Neuronal stem cell (in vitro differentiated cells): ENCODE results near the gene FASTK.
A peak's percentile ranks its signal among the peaks of the same experiment; 100 is the strongest.

ENCODE experiments used
- DNase-seq: peaks from one replicate; pipeline ENCODE4 v3.0.0-alpha.2; 2013; ENCODE audit warnings: low spot score
- H2AFZ ChIP-seq: one replicate; pipeline ENCODE4 v1.6.1; 2013; ENCODE audit warnings: mild to moderate bottlenecking, low read length, inconsistent platforms
- H2AK5ac ChIP-seq: 2 replicates; pipeline ENCODE4 v1.6.1; 2013; ENCODE audit warnings: low read depth, mild to moderate bottlenecking, inconsistent platforms, low read length, moderate library complexity, mixed read lengths
- H2BK120ac ChIP-seq: 2 replicates; pipeline ENCODE4 v1.6.1; 2013; ENCODE audit warnings: low read depth, mild to moderate bottlenecking, inconsistent platforms, low read length, moderate library complexity, mixed read lengths
- H2BK12ac ChIP-seq: one replicate; pipeline ENCODE4 v1.6.1; 2013; ENCODE audit warnings: low read length, inconsistent platforms
- H2BK15ac ChIP-seq: 2 replicates; pipeline ENCODE4 v1.6.1; 2013; ENCODE audit warnings: mild to moderate bottlenecking, low read length, inconsistent platforms, mixed read lengths
- H2BK5ac ChIP-seq: one replicate; pipeline ENCODE4 v1.6.1; 2013; ENCODE audit warnings: inconsistent platforms, mild to moderate bottlenecking, low read length, moderate library complexity
- H3K14ac ChIP-seq: one replicate; pipeline ENCODE4 v1.6.1; 2013; ENCODE audit warnings: low read length, inconsistent platforms
- H3K18ac ChIP-seq: 2 replicates; pipeline ENCODE4 v1.6.1; 2013; ENCODE audit warnings: low read length, inconsistent platforms
- H3K23ac ChIP-seq: 2 replicates; pipeline ENCODE4 v1.6.1; 2013; ENCODE audit warnings: low read depth, mild to moderate bottlenecking, mixed read lengths, low read length, inconsistent platforms; ENCODE audit not compliant: poor library complexity
- H3K27ac ChIP-seq: replicated peaks from 3 replicates; pipeline ENCODE4 v1.5.1; 2013; ENCODE audit warnings: low read length, inconsistent platforms
- H3K27me3 ChIP-seq, 3 experiments: 2 replicates each; pipeline ENCODE4 v1.6.1; 2013; ENCODE audit warnings: low read length in 3 of 3, mild to moderate bottlenecking in 2 of 3, inconsistent platforms in 1 of 3, low read depth in 1 of 3, mixed read lengths in 1 of 3, moderate library complexity in 1 of 3; ENCODE audit not compliant: control insufficient read depth in 3 of 3, insufficient read depth in 3 of 3
- H3K36me3 ChIP-seq, 2 donors: replicated peaks in 1 of 2; 2 replicates each; pipeline ENCODE4 v1.6.1; 2013; ENCODE audit warnings: low read length in 2 of 2; ENCODE audit not compliant: control insufficient read depth in 2 of 2, insufficient read depth in 2 of 2
- H3K4ac ChIP-seq: 2 replicates; pipeline ENCODE4 v1.6.1; 2013; ENCODE audit warnings: inconsistent platforms, mild to moderate bottlenecking, low read length, moderate library complexity
- H3K4me1 ChIP-seq, 2 donors: 1 replicate in 1 of 2; 2 replicates in 1 of 2; pipeline ENCODE4 v1.6.1; 2013; ENCODE audit warnings: low read length in 2 of 2, low read depth in 1 of 2; ENCODE audit not compliant: control insufficient read depth in 2 of 2, insufficient read depth in 1 of 2
- H3K4me2 ChIP-seq: one replicate; pipeline ENCODE4 v1.6.1; 2013; ENCODE audit warnings: mild to moderate bottlenecking, low read length, inconsistent platforms; ENCODE audit not compliant: insufficient read depth, poor library complexity, severe bottlenecking
- H3K4me3 ChIP-seq, 2 donors: 2 replicates each; pipeline ENCODE4 v1.5.1; 2013; ENCODE audit warnings: low read length in 2 of 2, mild to moderate bottlenecking in 2 of 2, inconsistent platforms in 1 of 2, moderate library complexity in 1 of 2
- H3K79me1 ChIP-seq: one replicate; pipeline ENCODE4 v1.6.1; 2013; ENCODE audit warnings: low read depth, mild to moderate bottlenecking, inconsistent platforms, low read length, moderate library complexity
- H3K9ac ChIP-seq: one replicate; pipeline ENCODE4 v1.6.1; 2013; ENCODE audit warnings: mild to moderate bottlenecking, low read depth, low read length, inconsistent platforms; ENCODE audit not compliant: poor library complexity
- H3K9me3 ChIP-seq, 2 donors: replicated peaks in 1 of 2; 2 replicates each; pipeline versions ENCODE3 to v1.6.1; 2013; ENCODE audit warnings: low read length in 2 of 2, mild to moderate bottlenecking in 2 of 2, inconsistent platforms in 1 of 2, low read depth in 1 of 2, mixed read lengths in 1 of 2, moderate library complexity in 1 of 2; ENCODE audit not compliant: control insufficient read depth in 2 of 2, insufficient read depth in 1 of 2
- H4K8ac ChIP-seq: one replicate; pipeline ENCODE4 v1.6.1; 2013; ENCODE audit warnings: low read depth, mild to moderate bottlenecking, inconsistent platforms, low read length, moderate library complexity
- H4K91ac ChIP-seq: one replicate; pipeline ENCODE4 v1.6.1; 2013; ENCODE audit warnings: low read length, low read depth, mild to moderate bottlenecking, inconsistent platforms; ENCODE audit not compliant: poor library complexity
- WGBS, 2 donors: extraction: QIAGEN DNeasy Blood & Tissue Kit; methylation state at CpG; one replicate each; pipeline ENCODE4 v1.1.7; 2013; ENCODE audit warnings: missing lambda C conversion rate in 2 of 2, mixed read lengths in 1 of 2; ENCODE audit not compliant: insufficient read length in 2 of 2, insufficient replicate concordance in 1 of 2; ENCODE audit errors: extremely low coverage in 2 of 2; 5-methylcytosine and 5-hydroxymethylcytosine counted together

The FASTK gene

DNA sequence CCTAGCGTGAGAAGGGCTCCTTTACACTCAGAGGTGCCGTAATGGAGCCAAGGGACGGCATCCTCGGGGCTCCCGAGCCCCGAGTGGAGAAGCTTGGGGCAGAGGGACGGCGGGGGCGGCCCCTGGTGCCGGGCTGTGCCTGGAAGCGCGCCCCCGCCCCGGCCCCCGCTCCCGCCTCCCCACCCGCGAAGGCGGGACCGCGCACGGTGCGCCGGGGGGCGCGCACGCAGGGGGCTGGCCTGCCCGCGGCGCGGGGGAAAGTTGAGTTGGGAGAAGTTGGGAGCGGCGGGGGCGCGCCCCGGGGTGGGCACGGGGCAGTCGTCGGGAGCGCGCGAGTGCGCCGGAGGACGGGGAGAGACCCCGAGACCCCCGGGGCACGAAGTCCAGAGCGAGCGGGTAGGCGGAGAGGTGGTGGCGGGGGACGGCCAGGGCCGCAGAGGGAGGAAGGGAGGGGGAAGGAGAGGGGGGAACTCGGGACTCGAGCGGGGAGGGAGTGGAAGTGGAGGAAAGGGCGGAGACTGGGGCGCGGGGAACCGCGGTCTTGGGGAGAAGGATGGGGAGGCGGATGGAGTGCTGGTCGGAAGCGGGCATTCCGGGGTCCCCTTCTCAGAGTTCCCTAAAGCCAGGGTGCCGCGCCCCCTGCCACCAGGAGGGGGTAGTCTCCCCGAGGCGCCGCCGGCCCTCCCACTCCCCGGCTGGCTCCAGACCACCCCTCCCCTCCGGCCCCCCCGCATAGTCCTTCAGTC, 21.1 kb downstream of the FASTK start, which contains the start of gene SLC4A2:
SLC4A2 (plus strand) TSS at position 223 of the 746 bp plus-strand sequence. CDS start 2,399 bp downstream, outside the sequence.
- DNase-seq = peak; percentile 67
- peaks cover 0 to 33% (median 0%) of the 10 kb centered on the region in 3 experiments for H3K27me3 ChIP-seq

DNA sequence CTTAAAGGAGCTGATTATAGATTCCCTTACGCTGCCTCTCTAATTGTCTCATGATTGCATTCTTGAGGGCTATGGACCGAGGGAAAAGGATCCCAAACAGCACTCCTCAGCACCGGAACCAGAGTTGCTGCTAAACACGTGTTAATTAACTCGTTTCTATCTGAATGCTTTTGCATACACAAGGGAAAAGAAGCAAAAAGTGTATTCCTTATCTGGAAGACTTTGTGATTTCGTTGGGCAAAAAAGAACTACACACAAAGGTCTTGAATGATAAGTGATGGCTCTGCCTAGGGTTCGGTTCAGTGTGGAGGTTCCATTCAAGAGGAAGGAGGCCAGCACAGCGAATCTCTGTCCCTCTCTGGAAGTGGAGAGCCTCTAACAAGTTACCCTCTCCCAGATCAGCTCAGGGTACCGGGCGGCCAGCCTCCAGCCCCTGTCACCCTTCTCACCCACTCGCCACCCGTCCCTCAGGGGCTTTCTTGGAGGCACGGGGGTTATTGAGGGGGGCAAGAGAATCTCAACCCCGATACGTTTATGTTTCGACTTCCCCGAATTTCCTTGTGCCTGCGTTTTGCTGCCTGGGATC, 21.7 kb downstream of the FASTK start:
- Histone ChIP-seq H2BK15ac (peak overlapping the region; percentile 28), H3K36me3 (peaks cover 1 to 18% of the 10 kb centered on the region in 2 donors), H4K91ac (no peak overlapping the region), H3K4me2 (peak overlapping the region; percentile 79), H3K79me1 (peaks cover 4% of the 10 kb centered on the region), H3K14ac (no peak overlapping the region), H3K9me3 (no peaks in the 10 kb centered on the region), H4K8ac (no peak overlapping the region), H3K4me1 (peaks cover 25 to 38% of the 10 kb centered on the region in 2 donors), H2BK120ac (no peak overlapping the region), H3K27ac (no peak overlapping the region), H2BK12ac (no peak overlapping the region), H3K27me3 (peaks cover 0 to 33% (median 0%) of the 10 kb centered on the region in 3 experiments), H3K23ac (peak overlapping the region; percentile 70), H3K4me3 (peak overlapping the region; percentile 61 to 76), H3K9ac (peak overlapping the region; percentile 53), H3K4ac (no peak overlapping the region), H2AK5ac (peak overlapping the region; percentile 43), H2BK5ac (peak overlapping the region; percentile 8), H2AFZ (peak overlapping the region; percentile 82), H3K18ac (peak overlapping the region; percentile 97)
- DNase-seq = no peak
- no CpG with 5 or more reads among the region's 18 CpGs for WGBS, 2 donors

More for the DNA sequence above, 21.1 kb downstream of the FASTK start, which contains the start of gene SLC4A2:
- peak within 1 kb of the TSS; percentile 85 for H2AK5ac ChIP-seq
- peak within 1 kb of the TSS; percentile 58 for H2BK120ac ChIP-seq
- H3K4me3 ChIP-seq = peak within 1 kb of the TSS; percentile 61 to 88
- H4K8ac ChIP-seq = no peak within 1 kb of the TSS
- H3K36me3 ChIP-seq = peaks cover 4 to 21% of the 10 kb centered on the region in 2 donors
- H3K23ac ChIP-seq = peak within 1 kb of the TSS; percentile 70
- peak within 1 kb of the TSS; percentile 4 for H3K14ac ChIP-seq
- H3K9ac ChIP-seq = peak within 1 kb of the TSS; percentile 87
- no peak within 1 kb of the TSS for H3K4ac ChIP-seq
- no peak within 1 kb of the TSS for H3K27ac ChIP-seq
- H2AFZ ChIP-seq = peak within 1 kb of the TSS; percentile 82
- H2BK5ac ChIP-seq = peak within 1 kb of the TSS; percentile 8
- peaks cover 25 to 38% of the 10 kb centered on the region in 2 donors for H3K4me1 ChIP-seq
- no peaks in the 10 kb centered on the region for H3K9me3 ChIP-seq
- peak within 1 kb of the TSS; percentile 79 for H3K4me2 ChIP-seq
- H3K79me1 ChIP-seq = peaks cover 4% of the 10 kb centered on the region
- no peak within 1 kb of the TSS for H2BK12ac ChIP-seq
- WGBS, 2 donors = no CpG with 5 or more reads among the region's 75 CpGs
- H3K18ac ChIP-seq = peak within 1 kb of the TSS; percentile 97
- H2BK15ac ChIP-seq = peak within 1 kb of the TSS; percentile 94
- no peak within 1 kb of the TSS for H4K91ac ChIP-seq

DNA sequence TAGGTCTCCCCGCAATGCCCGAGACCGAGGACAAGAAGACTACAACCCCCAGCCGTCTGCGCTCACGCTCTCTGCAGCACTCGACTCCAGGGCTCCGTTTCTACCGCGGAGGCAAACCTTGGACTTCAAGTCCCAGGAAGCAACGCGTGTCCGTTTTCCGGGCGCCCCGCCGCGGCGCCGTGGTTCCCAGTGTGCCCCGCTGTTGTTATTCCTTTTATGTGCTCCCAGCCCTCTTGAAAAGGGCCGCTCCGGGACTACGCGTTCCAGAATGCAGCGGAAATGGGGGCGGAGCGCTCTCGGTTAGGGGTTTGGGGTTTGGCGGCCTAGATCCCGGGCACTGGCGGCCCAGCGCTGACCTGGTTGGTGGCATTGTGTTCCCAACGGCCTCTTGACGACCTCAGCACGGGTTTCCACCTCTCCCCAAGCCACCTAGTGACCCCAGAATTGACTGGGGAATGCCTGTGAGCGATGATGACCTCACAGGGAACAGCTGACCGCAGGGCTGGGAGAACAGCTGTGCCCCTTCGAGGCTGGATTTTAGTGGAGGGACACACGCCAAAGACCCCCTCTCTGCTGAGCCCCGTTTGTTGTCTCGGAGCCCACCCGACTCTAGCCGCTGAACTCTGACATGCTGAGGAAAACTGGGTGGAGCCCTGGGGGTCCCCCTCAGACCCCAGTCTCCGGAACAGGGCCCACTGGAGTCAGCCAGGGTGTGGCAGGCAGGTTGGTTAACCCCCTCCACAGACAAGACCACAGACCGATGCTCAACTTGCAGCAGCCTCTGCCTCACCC, 22.4 kb downstream of the FASTK start:
- peak overlapping the region; percentile 56 for H3K4me2 ChIP-seq
- peaks cover 0 to 13% of the 10 kb centered on the region in 2 donors for H3K36me3 ChIP-seq
- WGBS, 2 donors = no CpG with 5 or more reads among the region's 46 CpGs
- H2BK120ac ChIP-seq = no peak overlapping the region
- H4K91ac ChIP-seq = no peak overlapping the region
- no peak overlapping the region for H2BK15ac ChIP-seq
- H3K23ac ChIP-seq = no peak overlapping the region
- no peaks in the 10 kb centered on the region for H3K9me3 ChIP-seq
- peak overlapping the region; percentile 86 for H2AFZ ChIP-seq
- no peak overlapping the region for H3K14ac ChIP-seq
- no peak overlapping the region for H3K4ac ChIP-seq
- H3K27ac ChIP-seq = peak overlapping the region; percentile 57
- H3K9ac ChIP-seq = peak overlapping the region; percentile 71
- no peak overlapping the region for H4K8ac ChIP-seq
- peak overlapping the region; percentile 61 to 71 for H3K4me3 ChIP-seq
- no peak overlapping the region for H2BK12ac ChIP-seq
- H3K4me1 ChIP-seq = peaks cover 25 to 35% of the 10 kb centered on the region in 2 donors
- peak; percentile 99 for DNase-seq
- H2BK5ac ChIP-seq = no peak overlapping the region
- H2AK5ac ChIP-seq = no peak overlapping the region
- peaks cover 0 to 30% (median 0%) of the 10 kb centered on the region in 3 experiments for H3K27me3 ChIP-seq
- H3K18ac ChIP-seq = peak overlapping the region; percentile 66
- peaks cover 2% of the 10 kb centered on the region for H3K79me1 ChIP-seq
